HepG2 (cell line): ENCODE results near the gene ATP5F1A. TPM values are rescaled to one million over a fixed set of nuclear protein-coding genes. Genes with fewer than 3 reads are reported as not detected.
"Not testable (repeated sequence)": the region's sequence is repeated elsewhere in the genome, so short reads cannot be mapped to it uniquely, and the experiment has no call there.

Source experiments
- ATAC-seq: fragments of 200-7000 bp; cut with Tn5 transposase; 3 replicates; pipeline ENCODE4 v1.9.1; 2020; ENCODE audit warnings: mild to moderate bottlenecking, moderate library complexity
- BruUV-seq: library from RNA; stranded (reverse); fragments of 400-500 nt; replicated peaks from 2 replicates; lab custom pipeline; 2021; lab: Mats Ljungman, UMichigan
- CTCF ChIA-PET: fragments of 300-600 bp; formaldehyde crosslinking; extraction: SDS; loops from one replicate; lab custom pipeline; 2021; ENCODE audit warnings: low total read pairs, inconsistent platforms, low intra/inter-chr PET ratio; lab: Yijun Ruan, JAX
- POLR2A ChIA-PET: fragments of 350-600 bp; sonication (Branson Sonifier 250); formaldehyde crosslinking; loops from one replicate; lab custom pipeline; 2020; ENCODE audit warnings: antibody characterized with exemption, inconsistent platforms; lab: Yijun Ruan, JAX
- DNase-seq: peaks from one replicate; pipeline ENCODE4 v3.0.0-alpha.2; 2015; ENCODE audit warnings: low spot score
- FAIRE-seq: peaks from 3 replicates; lab custom pipeline; 2011; peaks lifted over from hg19 to GRCh38; lab: Jason Lieb, UNC
- H2AFZ ChIP-seq: one replicate; pipeline ENCODE4 v1.6.1; 2011; ENCODE audit warnings: low read length, inconsistent platforms
- H3K27ac ChIP-seq: fragments of 300-600 bp; 3 replicates; pipeline ENCODE4 v1.8.0; 2011; ENCODE audit warnings: mixed run types, mild to moderate bottlenecking, mixed read lengths, low read length, inconsistent platforms; ENCODE audit not compliant: insufficient read depth; ENCODE audit errors: extremely low read length
- H3K27me3 ChIP-seq, 2 experiments: fragments of 200-600 bp in 1 of 2; 2 replicates in 1 of 2; 3 replicates in 1 of 2; pipeline versions ENCODE4 v1.6.0 to v1.8.0; 2011; ENCODE audit warnings: low read length in 2 of 2, mild to moderate bottlenecking in 2 of 2, moderate library complexity in 2 of 2, inconsistent platforms in 1 of 2; ENCODE audit not compliant: insufficient read depth in 2 of 2, control insufficient read depth in 1 of 2
- H3K36me3 ChIP-seq, 2 experiments: fragments of 200-600 bp in 1 of 2; replicated peaks in 1 of 2; 2 replicates in 1 of 2; 3 replicates in 1 of 2; pipeline versions ENCODE4 v1.5.1 to v1.8.0; 2011; ENCODE audit warnings: low read length in 2 of 2, inconsistent platforms in 1 of 2; ENCODE audit not compliant: insufficient read depth in 2 of 2, control insufficient read depth in 1 of 2
- H3K4me1 ChIP-seq: 2 replicates; pipeline ENCODE4 v1.5.1; 2012; ENCODE audit warnings: low read length, inconsistent platforms; ENCODE audit not compliant: insufficient read depth
- H3K4me2 ChIP-seq: 2 replicates; pipeline ENCODE4 v1.6.0; 2011; ENCODE audit warnings: low read depth, low read length, inconsistent platforms
- H3K4me3 ChIP-seq, 3 experiments: fragments of 200-600 bp in 1 of 3; sonication (generic), shearing (Covaris generic) in 1 of 3; replicated peaks in 1 of 3; 2 replicates each; pipeline ENCODE4 v1.5.1; 2011 to 2016; ENCODE audit warnings: low read length in 3 of 3, inconsistent platforms in 2 of 3, low read depth in 2 of 3, mild to moderate bottlenecking in 2 of 3, control low read depth in 1 of 3, mixed read lengths in 1 of 3; ENCODE audit not compliant: insufficient read depth in 1 of 3
- H3K79me2 ChIP-seq: one replicate; pipeline ENCODE4 v1.6.1; 2011; ENCODE audit warnings: low read length, inconsistent platforms; ENCODE audit not compliant: insufficient read depth
- H3K9ac ChIP-seq: 2 replicates; pipeline ENCODE4 v1.6.0; 2011; ENCODE audit warnings: mild to moderate bottlenecking, low read depth, low read length, inconsistent platforms; ENCODE audit not compliant: insufficient read depth
- H3K9me3 ChIP-seq: 2 replicates; pipeline ENCODE4 v1.5.1; 2012; ENCODE audit warnings: mild to moderate bottlenecking, low read length
- H4K20me1 ChIP-seq: 2 replicates; pipeline ENCODE4 v1.6.0; 2011; ENCODE audit warnings: inconsistent platforms, mild to moderate bottlenecking, low read length, moderate library complexity; ENCODE audit not compliant: insufficient read depth
- CBFB ChIP-seq: sonication (generic); formaldehyde crosslinking; IDR thresholded peaks from 2 replicates; pipeline ENCODE4 v1.4.0; 2020; ENCODE audit warnings: missing genetic modification reagents
- CHD4 ChIP-seq: fragments of 200-600 bp; sonication (generic); IDR thresholded peaks from 2 replicates; pipeline ENCODE4 v1.7.0; 2017; ENCODE audit warnings: mild to moderate bottlenecking, low read length, borderline replicate concordance
- CREB1 ChIP-seq, 2 experiments: fragments of 450-650 bp in 1 of 2; IDR thresholded peaks; 2 replicates each; pipeline ENCODE4 v1.6.1; 2016 to 2017; ENCODE audit warnings: control low read depth in 1 of 2, mild to moderate bottlenecking in 1 of 2, missing compliant biosample characterization in 1 of 2, missing genetic modification characterization in 1 of 2
- SRY ChIP-seq: sonication (generic); formaldehyde crosslinking; IDR thresholded peaks from 2 replicates; pipeline ENCODE4 v1.8.0; 2022; ENCODE audit warnings: mild to moderate bottlenecking, missing genetic modification reagents
- THYN1 ChIP-seq: sonication (generic); formaldehyde crosslinking; IDR thresholded peaks from 2 replicates; pipeline ENCODE4 v1.8.1; 2023; ENCODE audit warnings: low read depth, mild to moderate bottlenecking, moderate library complexity, missing genetic modification reagents, borderline replicate concordance
- ZNF558 ChIP-seq: sonication (generic); formaldehyde crosslinking; IDR thresholded peaks from 2 replicates; pipeline ENCODE4 v1.9.0; 2022; ENCODE audit warnings: mild to moderate bottlenecking, missing genetic modification reagents, borderline replicate concordance
- ZNF770 ChIP-seq: sonication (generic); formaldehyde crosslinking; IDR thresholded peaks from 2 replicates; pipeline ENCODE4 v1.5.0; 2020; ENCODE audit warnings: mild to moderate bottlenecking, missing genetic modification reagents
- WGBS: methylation state at CpG from one replicate; pipeline ENCODE4 v1.1.6; 2017; ENCODE audit warnings: low lambda C conversion rate; 5-methylcytosine and 5-hydroxymethylcytosine counted together
- in situ Hi-C: cut with HindIII; loops from 2 replicates; pipeline ENCODE4 v1.10.0; 2017; ENCODE audit warnings: low pct_unique_long_range_greater_than_20kb; ENCODE audit not compliant: extremely low pct_ligation_motif_present
- intact Hi-C: fragments of 100-400 bp; cut with micrococcal nuclease; formaldehyde crosslinking; loops from one replicate; pipeline ENCODE4 v1.10.0; 2022; ENCODE audit not compliant: unreplicated experiment
- polyA plus RNA-seq, 8 experiments: library from polyadenylated mRNA; depleted of rRNA in 3 of 8; stranded (reverse) in 7 of 8; unstranded in 1 of 8; fragments of >200 nt; fragmentation: Illumina TruSeq in 4 of 8; extraction: Trizol in 4 of 8; gene quantifications; 2 replicates each; pipeline versions ENCODE4 v1.2.1 to v1.2.3, GENCODE V29; 2011 to 2016; ENCODE audit warnings: low read depth in 4 of 8, missing spikeins in 1 of 8, mixed read lengths in 1 of 8; ENCODE audit not compliant: insufficient read depth in 1 of 8
- total RNA-seq, 5 experiments: library from RNA; depleted of rRNA; stranded (reverse); fragments of >200 nt; fragmentation: Illumina TruSeq; extraction: Trizol; gene quantifications; 2 replicates each; pipeline ENCODE4 v1.2.3, GENCODE V29; 2016; ENCODE audit warnings: low read depth in 1 of 5

The ATP5F1A gene
- total and polyA plus RNA-seq, 2 of the 13 experiments (the other 11 are each of a cell fraction or from before 2014, with no cell fraction given), result 459 to 922 TPM

GRCh38 chr18:46096651-46097300, 1.3 kb downstream of the ATP5F1A start:
- Histone ChIP-seq H3K4me1 (peaks cover 36% of the 10 kb centered on the region), H3K9me3 (no peaks in the 10 kb centered on the region), H4K20me1 (peaks cover 17% of the 10 kb centered on the region; the same call in 1 of the 2 replicates), H3K79me2 (peaks cover 56% of the 10 kb centered on the region), H3K4me3 (peak overlapping the region; percentile 91 to 98 (median 95)), H3K27me3 (no peaks in the 10 kb centered on the region; a peak in 1 of 5 replicates), H3K4me2 (peak overlapping the region; percentile 75), H3K36me3 (peaks cover 3 to 22% of the 10 kb centered on the region in 2 experiments), H3K9ac (peak overlapping the region; percentile 96)
- FAIRE-seq, result no peak
- CTCF ChIA-PET, result no interaction called here
- 17% methylated on average over 22 of the region's 22 CpGs for WGBS
- BruUV-seq, result TSS peak; percentile 73
- in situ Hi-C loops, result no loop called here
- intact Hi-C loops, result no loop called here
- TF ChIP-seq SRY (CRISPR knock-in tag), result 0 out of 2 replicates have a peak, but pooled peaks have one; percentile 26
- no peak for TF ChIP-seq THYN1 (CRISPR knock-in tag)
- TF ChIP-seq ZNF558 (CRISPR knock-in tag), result 0 out of 2 replicates have a peak, but pooled peaks have one; percentile 48
- TF ChIP-seq CBFB, result no peak
- 0 out of 2 replicates have a peak, but pooled peaks have one; percentile 8 for TF ChIP-seq CREB1 (IDR thresholded peaks at IDR 0.05)
- no peak for TF ChIP-seq CREB1 (CRISPR knock-in tag; IDR thresholded peaks at IDR 0.05)
- TF ChIP-seq, all 625 proteins: peak for 3
- Histone ChIP-seq H2AFZ (no peak overlapping the region), H3K27ac (peak overlapping the region; percentile 94)
- POLR2A ChIA-PET, result interaction anchor here (1.2 to 2.0 kb wide), 2 partner anchors 14 to 23 kb away, joined by 5 to 15 read pairs; no protein-coding TSS in a partner anchor
- DNase-seq, result no peak
- ATAC-seq, result no peak

- ChIA-PET CTCF (no interaction called here), POLR2A (no interaction called here)
- no peak overlapping the region for H2AFZ ChIP-seq
- FAIRE-seq (no peak), ATAC-seq (no peak), DNase-seq (no peak)
- WGBS, result 97% methylated on average over 10 of the region's 10 CpGs
- no peak overlapping the region for H3K27ac ChIP-seq
- intact Hi-C loops, result no loop called here
- peaks cover 12 to 33% of the 10 kb centered on the region in 2 experiments for H3K36me3 ChIP-seq
- H3K79me2 ChIP-seq, result peaks cover 65% of the 10 kb centered on the region
- in situ Hi-C loops, result no loop called here
- H3K9me3 ChIP-seq, result no peaks in the 10 kb centered on the region
- peak overlapping the region; percentile 75; the same call in 1 of the 2 replicates for H3K4me2 ChIP-seq
- no peak overlapping the region for H3K4me3 ChIP-seq
- H4K20me1 ChIP-seq, result peaks cover 17% of the 10 kb centered on the region; the same call in 1 of the 2 replicates
- no peaks in the 10 kb centered on the region; a peak in 1 of 5 replicates for H3K27me3 ChIP-seq
- no TSS peak for BruUV-seq
- TF ChIP-seq CHD4 (no peak), ZNF770 (peak; percentile 60; the same call in 1 of the 2 replicates)
- H3K9ac ChIP-seq, result no peak overlapping the region
- H3K4me1 ChIP-seq, result peaks cover 44% of the 10 kb centered on the region
These were observed 2.6 kb downstream of the ATP5F1A start for GRCh38 chr18:46095532-46095931.

- peaks cover 29 to 90% of the 10 kb centered on the region in 2 experiments for H3K36me3 ChIP-seq
These were observed 9.6 kb downstream of the ATP5F1A start for GRCh38 chr18:46088501-46088900.

More at GRCh38 chr18:46088501-46088900, 9.6 kb downstream of the ATP5F1A start:
- POLR2A ChIA-PET, in situ Hi-C loops, H3K9me3 ChIP-seq, H3K27ac ChIP-seq, intact Hi-C loops, H3K4me2 ChIP-seq, H3K9ac ChIP-seq, H3K27me3 ChIP-seq, BruUV-seq, ATAC-seq, CTCF ChIA-PET, DNase-seq, FAIRE-seq, H2AFZ ChIP-seq, H3K4me3 ChIP-seq, H4K20me1 ChIP-seq: not testable (repeated sequence)
- WGBS, result 94% methylated on average over 8 of the region's 8 CpGs
- Histone ChIP-seq H3K79me2 (peaks cover 26% of the 10 kb centered on the region), H3K4me1 (peaks cover 22% of the 10 kb centered on the region)
